ENCODE data around the gene TOX3.

GRCh38 chr16:52500963-52501362 is 46.0 kb downstream of the TOX3 start:
- TF ChIP-seq CTCF (IDR thresholded peaks at IDR 0.05; ENCODE audit: poor library complexity, severe bottlenecking) (no peak), POLR2AphosphoS5 (IDR thresholded peaks at IDR 0.05) (no peak), SMC3 (conservative IDR thresholded peaks at IDR 0.05; ENCODE audit: poor library complexity) (no peak), RAD21 (conservative IDR thresholded peaks at IDR 0.05) (no peak), TAF1 (IDR thresholded peaks at IDR 0.05; ENCODE audit: low read depth) (no peak), EZH2 (IDR thresholded peaks at IDR 0.05; ENCODE audit: borderline replicate concordance, insufficient read depth, low read length, poor library complexity, severe bottlenecking) (no peak), EP300 (conservative IDR thresholded peaks at IDR 0.05; ENCODE audit: poor library complexity, severe bottlenecking) (no peak)
- TF ChIP-seq, protein P1, sequence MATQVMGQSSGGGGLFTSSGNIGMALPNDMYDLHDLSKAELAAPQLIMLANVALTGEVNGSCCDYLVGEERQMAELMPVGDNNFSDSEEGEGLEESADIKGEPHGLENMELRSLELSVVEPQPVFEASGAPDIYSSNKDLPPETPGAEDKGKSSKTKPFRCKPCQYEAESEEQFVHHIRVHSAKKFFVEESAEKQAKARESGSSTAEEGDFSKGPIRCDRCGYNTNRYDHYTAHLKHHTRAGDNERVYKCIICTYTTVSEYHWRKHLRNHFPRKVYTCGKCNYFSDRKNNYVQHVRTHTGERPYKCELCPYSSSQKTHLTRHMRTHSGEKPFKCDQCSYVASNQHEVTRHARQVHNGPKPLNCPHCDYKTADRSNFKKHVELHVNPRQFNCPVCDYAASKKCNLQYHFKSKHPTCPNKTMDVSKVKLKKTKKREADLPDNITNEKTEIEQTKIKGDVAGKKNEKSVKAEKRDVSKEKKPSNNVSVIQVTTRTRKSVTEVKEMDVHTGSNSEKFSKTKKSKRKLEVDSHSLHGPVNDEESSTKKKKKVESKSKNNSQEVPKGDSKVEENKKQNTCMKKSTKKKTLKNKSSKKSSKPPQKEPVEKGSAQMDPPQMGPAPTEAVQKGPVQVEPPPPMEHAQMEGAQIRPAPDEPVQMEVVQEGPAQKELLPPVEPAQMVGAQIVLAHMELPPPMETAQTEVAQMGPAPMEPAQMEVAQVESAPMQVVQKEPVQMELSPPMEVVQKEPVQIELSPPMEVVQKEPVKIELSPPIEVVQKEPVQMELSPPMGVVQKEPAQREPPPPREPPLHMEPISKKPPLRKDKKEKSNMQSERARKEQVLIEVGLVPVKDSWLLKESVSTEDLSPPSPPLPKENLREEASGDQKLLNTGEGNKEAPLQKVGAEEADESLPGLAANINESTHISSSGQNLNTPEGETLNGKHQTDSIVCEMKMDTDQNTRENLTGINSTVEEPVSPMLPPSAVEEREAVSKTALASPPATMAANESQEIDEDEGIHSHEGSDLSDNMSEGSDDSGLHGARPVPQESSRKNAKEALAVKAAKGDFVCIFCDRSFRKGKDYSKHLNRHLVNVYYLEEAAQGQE (IDR thresholded peaks at IDR 0.05; ENCODE audit: borderline replicate concordance), result no peak
